ENCODE measurements around the gene HOXD4.

Gene HOXD4

GRCh38 chr2:176139661-176140512, 11.5 kb upstream of the HOXD4 start:
- DNase-seq (ENCODE audit: low read depth), result no peak

GRCh38 chr2:176140513-176141317, 10.6 kb upstream of the HOXD4 start:
- peak; percentile 44 for DNase-seq (ENCODE audit: low read depth)

GRCh38 chr2:176142281-176142680, 9.1 kb upstream of the HOXD4 start:
- DNase-seq (ENCODE audit: low read depth), result no peak

GRCh38 chr2:176145085-176145969, 6.0 kb upstream of the HOXD4 start:
- DNase-seq (ENCODE audit: low read depth), result no peak

GRCh38 chr2:176146101-176146500, 5.2 kb upstream of the HOXD4 start:
- no peak for DNase-seq (ENCODE audit: low read depth)

- no peak for DNase-seq (ENCODE audit: low read depth)
These were observed 4.7 kb upstream of the HOXD4 start for GRCh38 chr2:176146645-176147044.

- DNase-seq (ENCODE audit: low read depth), result no peak
These were observed 4.0 kb upstream of the HOXD4 start for GRCh38 chr2:176147210-176147799.

- no peak for DNase-seq (ENCODE audit: low read depth)
These were observed 3.4 kb upstream of the HOXD4 start for GRCh38 chr2:176147800-176148496.

- no peak for DNase-seq (ENCODE audit: low read depth)
These were observed 2.5 kb upstream of the HOXD4 start for GRCh38 chr2:176148751-176149421.

GRCh38 chr2:176149481-176149938, 1.8 kb upstream of the HOXD4 start:
- DNase-seq (ENCODE audit: low read depth), result no peak

GRCh38 chr2:176149939-176150583, 1.3 kb upstream of the HOXD4 start:
- DNase-seq (ENCODE audit: low read depth), result no peak

GRCh38 chr2:176150584-176151441, 537 bp upstream of the HOXD4 start:
- no peak for DNase-seq (ENCODE audit: low read depth)

- no peak for DNase-seq (ENCODE audit: low read depth)
These were observed 1.2 kb downstream of the HOXD4 start for GRCh38 chr2:176152350-176153181.

- DNase-seq (ENCODE audit: low read depth), result no peak
These were observed 3.4 kb downstream of the HOXD4 start for GRCh38 chr2:176154576-176155252.

GRCh38 chr2:176155356-176156044, 4.2 kb downstream of the HOXD4 start:
- no peak for DNase-seq (ENCODE audit: low read depth)

GRCh38 chr2:176156301-176156806, 5.0 kb downstream of the HOXD4 start:
- DNase-seq (ENCODE audit: low read depth), result no peak
